ENCODE data around the gene C1orf35.

- TF ChIP-seq CTCF (IDR thresholded peaks at IDR 0.05; ENCODE audit: low read depth, low read length) (no peak), EZH2phosphoT487 (IDR thresholded peaks at IDR 0.05; ENCODE audit: low read depth) (no peak)
Observed at GRCh38 chr1:228114827-228115226, 11.7 kb upstream of the C1orf35 start.
